Daoy (cell line): ENCODE results near the gene EEF2K. TPM values are rescaled to one million over a fixed set of nuclear protein-coding genes. Genes with fewer than 3 reads are reported as not detected.
"Not testable (repeated sequence)": the region's sequence is repeated elsewhere in the genome, so short reads cannot be mapped to it uniquely, and the experiment has no call there.

Experiments
- DNase-seq: peaks from one replicate; pipeline ENCODE4 v3.0.0-alpha.2; 2015; ENCODE audit warnings: low read depth
- total RNA-seq: library from RNA; depleted of rRNA; stranded (reverse); fragments of >200 nt; shearing (Covaris generic); gene quantifications from 2 replicates; pipeline ENCODE4 v1.2.3, GENCODE V29; 2014

Gene EEF2K
- total RNA-seq, 1 experiment from 2014 or later: 7.3 TPM

GRCh38 chr16:22189473-22190080, 16.5 kb upstream of the EEF2K start:
- DNase-seq: peak; percentile 23

- no peak for DNase-seq
Observed at GRCh38 chr16:22190081-22190775, 15.8 kb upstream of the EEF2K start.

GRCh38 chr16:22190776-22191531, 15.1 kb upstream of the EEF2K start:
- peak; percentile 98 for DNase-seq

- DNase-seq: peak; percentile 27
Observed at GRCh38 chr16:22191532-22192260, 14.4 kb upstream of the EEF2K start.

GRCh38 chr16:22192261-22193062, 13.6 kb upstream of the EEF2K start:
- DNase-seq: peak; percentile 88

GRCh38 chr16:22193063-22193411, 13.0 kb upstream of the EEF2K start:
- no peak for DNase-seq

- DNase-seq: no peak
Observed at GRCh38 chr16:22194707-22195444, 11.2 kb upstream of the EEF2K start.

GRCh38 chr16:22195445-22195694, 10.7 kb upstream of the EEF2K start:
- no peak for DNase-seq

GRCh38 chr16:22195695-22196558, 10.2 kb upstream of the EEF2K start:
- DNase-seq: peak; percentile 86

GRCh38 chr16:22196559-22197168, 9.4 kb upstream of the EEF2K start:
- not testable (repeated sequence) for DNase-seq

- no peak for DNase-seq
Observed at GRCh38 chr16:22198547-22199293, 7.4 kb upstream of the EEF2K start.

GRCh38 chr16:22202261-22202637, 3.8 kb upstream of the EEF2K start:
- DNase-seq: no peak

- DNase-seq: no peak
Observed at GRCh38 chr16:22203091-22203490, 3.0 kb upstream of the EEF2K start.

GRCh38 chr16:22204091-22204655, 1.9 kb upstream of the EEF2K start:
- DNase-seq: no peak

- DNase-seq: no peak
Observed at GRCh38 chr16:22205577-22206012, 483 bp upstream of the EEF2K start.

GRCh38 chr16:22206842-22207714, 1.0 kb downstream of the EEF2K start:
- peak; percentile 62 for DNase-seq

GRCh38 chr16:22207715-22208360, 1.8 kb downstream of the EEF2K start:
- no peak for DNase-seq
